HL-60 (cell line): ENCODE results near the gene TNFRSF1B.

Source experiments
- GABPA ChIP-seq: IDR thresholded peaks from 2 replicates; pipeline ENCODE4 v1.6.1; 2012; ENCODE audit warnings: low read depth
- POLR2AphosphoS5 ChIP-seq: IDR thresholded peaks from 2 replicates; pipeline ENCODE4 v1.6.1; 2012; ENCODE audit warnings: low read depth
- SPI1 ChIP-seq: IDR thresholded peaks from 2 replicates; pipeline ENCODE4 v1.6.1; 2012; ENCODE audit warnings: low read depth, mild to moderate bottlenecking, borderline replicate concordance
- TF ChIP-seq, protein P1 (sequence below): IDR thresholded peaks from one replicate; pipeline ENCODE4 v1.5.1; 2011; ENCODE audit warnings: low read length, control low read depth, inconsistent platforms; ENCODE audit not compliant: insufficient read depth

DNA sequence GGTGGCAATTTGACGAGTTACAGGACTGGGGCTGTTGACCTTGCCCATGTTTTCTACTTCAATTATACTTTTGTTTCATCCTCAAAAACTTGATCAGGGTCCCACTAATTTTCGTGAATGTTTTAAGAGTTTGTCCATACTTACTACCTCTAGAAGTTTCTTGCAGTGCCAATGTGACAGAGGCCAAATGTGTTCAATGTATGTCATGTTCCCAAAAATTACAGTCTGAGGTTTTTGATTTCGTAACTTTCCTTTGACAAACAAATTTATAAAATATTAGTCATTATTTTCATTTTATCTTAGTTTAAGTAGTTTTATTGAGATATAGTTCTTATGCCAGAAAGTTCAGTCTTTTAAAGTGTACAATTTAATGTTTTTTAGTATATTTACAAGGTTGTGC lies 78.3 kb downstream of the TNFRSF1B start:
- TF ChIP-seq, protein P1, sequence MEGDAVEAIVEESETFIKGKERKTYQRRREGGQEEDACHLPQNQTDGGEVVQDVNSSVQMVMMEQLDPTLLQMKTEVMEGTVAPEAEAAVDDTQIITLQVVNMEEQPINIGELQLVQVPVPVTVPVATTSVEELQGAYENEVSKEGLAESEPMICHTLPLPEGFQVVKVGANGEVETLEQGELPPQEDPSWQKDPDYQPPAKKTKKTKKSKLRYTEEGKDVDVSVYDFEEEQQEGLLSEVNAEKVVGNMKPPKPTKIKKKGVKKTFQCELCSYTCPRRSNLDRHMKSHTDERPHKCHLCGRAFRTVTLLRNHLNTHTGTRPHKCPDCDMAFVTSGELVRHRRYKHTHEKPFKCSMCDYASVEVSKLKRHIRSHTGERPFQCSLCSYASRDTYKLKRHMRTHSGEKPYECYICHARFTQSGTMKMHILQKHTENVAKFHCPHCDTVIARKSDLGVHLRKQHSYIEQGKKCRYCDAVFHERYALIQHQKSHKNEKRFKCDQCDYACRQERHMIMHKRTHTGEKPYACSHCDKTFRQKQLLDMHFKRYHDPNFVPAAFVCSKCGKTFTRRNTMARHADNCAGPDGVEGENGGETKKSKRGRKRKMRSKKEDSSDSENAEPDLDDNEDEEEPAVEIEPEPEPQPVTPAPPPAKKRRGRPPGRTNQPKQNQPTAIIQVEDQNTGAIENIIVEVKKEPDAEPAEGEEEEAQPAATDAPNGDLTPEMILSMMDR: no peak
- no peak for TF ChIP-seq POLR2AphosphoS5
- TF ChIP-seq SPI1: no peak
- TF ChIP-seq GABPA: no peak
